GM13977 (cell line): Measurements from ENCODE around the gene ZDHHC9.

Experiments used
- DNase-seq: peaks from one replicate; pipeline ENCODE4 v3.0.0; 2012; ENCODE audit warnings: low spot score
- in situ Hi-C: fragments of 300-500 bp; cut with MboI; formaldehyde crosslinking; loops from one replicate; pipeline ENCODE4 v1.12.0; 2022; ENCODE audit warnings: low sequenced_read_pairs, low pct_unique_long_range_greater_than_20kb, mixed read lengths, inconsistent platforms; ENCODE audit not compliant: unreplicated experiment
- TF ChIP-seq, protein P1 (sequence below): IDR thresholded peaks from 2 replicates; pipeline ENCODE4 v1.5.1; 2012; ENCODE audit warnings: mild to moderate bottlenecking, control low read depth; ENCODE audit not compliant: insufficient read depth; ENCODE audit errors: extremely low read depth, missing control alignments

ZDHHC9 gene

GRCh38 chrX:129793604-129794191, 50.0 kb downstream of the ZDHHC9 start:
- no peak for DNase-seq
- in situ Hi-C loops = no loop called here
- TF ChIP-seq, protein P1, sequence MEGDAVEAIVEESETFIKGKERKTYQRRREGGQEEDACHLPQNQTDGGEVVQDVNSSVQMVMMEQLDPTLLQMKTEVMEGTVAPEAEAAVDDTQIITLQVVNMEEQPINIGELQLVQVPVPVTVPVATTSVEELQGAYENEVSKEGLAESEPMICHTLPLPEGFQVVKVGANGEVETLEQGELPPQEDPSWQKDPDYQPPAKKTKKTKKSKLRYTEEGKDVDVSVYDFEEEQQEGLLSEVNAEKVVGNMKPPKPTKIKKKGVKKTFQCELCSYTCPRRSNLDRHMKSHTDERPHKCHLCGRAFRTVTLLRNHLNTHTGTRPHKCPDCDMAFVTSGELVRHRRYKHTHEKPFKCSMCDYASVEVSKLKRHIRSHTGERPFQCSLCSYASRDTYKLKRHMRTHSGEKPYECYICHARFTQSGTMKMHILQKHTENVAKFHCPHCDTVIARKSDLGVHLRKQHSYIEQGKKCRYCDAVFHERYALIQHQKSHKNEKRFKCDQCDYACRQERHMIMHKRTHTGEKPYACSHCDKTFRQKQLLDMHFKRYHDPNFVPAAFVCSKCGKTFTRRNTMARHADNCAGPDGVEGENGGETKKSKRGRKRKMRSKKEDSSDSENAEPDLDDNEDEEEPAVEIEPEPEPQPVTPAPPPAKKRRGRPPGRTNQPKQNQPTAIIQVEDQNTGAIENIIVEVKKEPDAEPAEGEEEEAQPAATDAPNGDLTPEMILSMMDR = no peak

GRCh38 chrX:129792586-129793291, 50.9 kb downstream of the ZDHHC9 start:
- TF ChIP-seq, protein P1 = no peak
- no peak for DNase-seq
- in situ Hi-C loops = no loop called here

- no peak for DNase-seq
- in situ Hi-C loops = no loop called here
- TF ChIP-seq, protein P1 = no peak
Observed at GRCh38 chrX:129791961-129792570, 51.6 kb downstream of the ZDHHC9 start.

GRCh38 chrX:129791336-129791735, 52.4 kb downstream of the ZDHHC9 start:
- in situ Hi-C loops = no loop called here
- TF ChIP-seq, protein P1 = no peak
- no peak for DNase-seq

GRCh38 chrX:129790808-129791207, 52.9 kb downstream of the ZDHHC9 start:
- no peak for DNase-seq
- in situ Hi-C loops = no loop called here
- TF ChIP-seq, protein P1 = no peak

DNA sequence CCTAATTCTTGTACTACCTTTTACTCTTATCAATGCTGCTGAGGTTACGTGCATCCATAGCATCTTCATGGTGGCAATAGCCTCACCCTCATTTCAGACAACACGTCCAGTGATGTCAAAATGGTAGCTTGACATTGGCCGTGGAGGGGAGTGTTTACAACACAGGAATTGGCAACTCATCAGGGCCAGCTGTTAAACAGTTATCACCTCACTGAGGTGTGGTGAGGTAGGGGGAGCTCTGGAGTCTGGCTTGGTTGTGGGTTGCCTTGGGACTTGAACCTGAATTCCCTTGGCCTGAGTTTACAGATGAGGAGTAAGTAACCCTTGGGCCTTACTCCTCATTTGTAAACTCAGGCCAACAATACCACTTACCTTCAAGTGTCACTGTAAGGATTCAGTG, 53.5 kb downstream of the ZDHHC9 start:
- DNase-seq = no peak
- in situ Hi-C loops = no loop called here
- TF ChIP-seq, protein P1 = no peak
